Midbrain (tissue), 1 donor: Measurements from ENCODE around the gene APP.
"Not testable (repeated sequence)": the region's sequence is repeated elsewhere in the genome, so short reads cannot be mapped to it uniquely, and the experiment has no call there.

ENCODE experiments used
- DNase-seq: peaks from one replicate; lab custom pipeline; 2025; lab: John Stamatoyannopoulos, UW

APP gene

GRCh38 chr21:25939396-25939761 lies 231.2 kb downstream of the APP start:
- DNase-seq = no peak

GRCh38 chr21:25938658-25939395 lies 231.7 kb downstream of the APP start:
- DNase-seq = no peak

DNA sequence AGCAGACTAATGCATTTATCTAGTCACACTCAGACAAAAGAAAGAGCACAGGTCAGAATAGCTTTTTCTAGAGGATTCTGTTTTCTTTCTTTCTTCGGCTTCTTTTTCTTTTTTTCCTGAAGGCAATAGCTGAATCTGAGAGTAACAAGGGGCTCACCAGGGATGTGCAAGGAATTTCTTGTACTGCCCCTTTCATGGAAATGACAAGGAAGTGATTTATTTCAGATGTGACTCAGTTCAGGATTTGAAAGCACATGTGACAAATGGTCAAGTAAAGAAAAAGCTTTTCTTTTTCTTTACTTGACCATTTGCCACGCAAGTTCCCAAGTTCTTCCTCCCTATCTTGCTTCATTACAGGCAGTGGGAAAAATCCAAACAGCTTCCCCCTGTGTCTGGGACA lies 233.8 kb downstream of the APP start:
- DNase-seq = no peak

DNA sequence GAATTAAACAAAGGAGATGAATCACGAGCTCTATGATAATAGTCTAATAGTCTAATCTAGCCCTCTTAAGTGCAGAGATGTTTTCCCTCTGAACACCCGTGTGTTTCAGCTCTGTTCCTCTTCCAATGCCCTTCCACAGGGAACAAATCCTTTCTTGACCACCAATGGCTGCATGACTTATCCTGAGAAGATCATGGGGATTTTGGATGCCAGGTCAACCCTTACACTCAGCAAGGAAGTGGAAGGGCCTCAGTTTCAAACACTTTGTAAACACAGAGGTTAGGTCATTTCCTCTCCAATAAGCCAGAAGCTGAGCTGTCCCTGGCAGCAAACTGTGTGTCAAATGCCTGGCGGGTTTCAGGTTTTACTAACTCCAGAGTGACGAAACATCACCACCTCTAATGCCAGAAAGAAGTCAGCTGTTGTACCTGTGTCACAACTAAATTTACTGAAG lies 235.8 kb downstream of the APP start:
- DNase-seq = no peak

- no peak for DNase-seq
Measured at GRCh38 chr21:25934130-25934529, 236.4 kb downstream of the APP start.

DNA sequence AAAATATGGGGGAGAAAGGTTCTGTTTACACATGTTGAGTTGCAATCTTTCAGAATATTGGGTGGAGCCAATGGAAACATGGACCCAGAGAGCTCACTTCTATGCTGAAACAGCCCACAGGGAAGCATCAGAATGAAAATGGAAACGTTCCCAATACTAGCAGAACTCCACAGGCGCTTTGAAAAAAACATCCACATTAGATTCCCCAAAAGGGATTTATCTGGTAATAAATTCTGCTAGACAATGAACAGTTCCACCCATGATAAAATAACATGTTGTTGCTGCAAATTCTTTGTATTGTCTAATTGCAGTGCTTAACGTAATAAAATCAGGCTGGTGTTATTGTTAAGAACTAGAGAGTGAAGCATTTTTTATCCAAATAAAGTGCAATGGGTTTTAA lies 238.8 kb downstream of the APP start:
- no peak for DNase-seq

DNA sequence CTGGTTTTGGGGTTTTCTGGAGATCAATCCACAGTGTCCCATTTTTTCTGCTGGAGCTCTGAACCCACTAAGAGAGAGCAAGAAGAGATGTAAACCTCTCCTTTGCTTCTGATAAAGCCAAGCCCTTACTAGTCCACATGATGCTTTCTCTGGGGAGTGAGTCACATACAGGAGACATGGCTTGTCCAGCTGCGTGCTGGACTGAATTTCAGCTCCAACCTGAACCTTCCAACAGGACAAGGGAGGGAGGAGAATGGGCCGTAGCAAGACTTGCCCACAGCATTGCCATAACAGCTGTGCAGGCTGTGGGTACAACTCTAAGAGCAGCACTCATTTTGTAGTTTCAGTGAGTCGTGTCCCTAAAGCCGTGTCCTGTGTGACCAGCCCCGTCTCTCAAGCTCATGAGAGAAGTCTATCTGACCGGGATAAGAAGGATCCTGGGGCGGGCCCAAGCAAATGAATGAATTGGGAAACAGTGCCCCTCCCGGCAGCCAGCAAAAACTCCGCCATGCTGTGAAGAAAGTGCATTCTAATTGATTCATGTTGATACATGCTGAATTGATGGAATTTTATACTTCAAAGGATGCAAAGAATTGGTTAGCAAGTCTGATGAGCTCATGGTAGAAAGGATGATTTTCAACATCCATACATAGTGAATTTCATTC lies 240.6 kb downstream of the APP start:
- peak; percentile 45 for DNase-seq

DNA sequence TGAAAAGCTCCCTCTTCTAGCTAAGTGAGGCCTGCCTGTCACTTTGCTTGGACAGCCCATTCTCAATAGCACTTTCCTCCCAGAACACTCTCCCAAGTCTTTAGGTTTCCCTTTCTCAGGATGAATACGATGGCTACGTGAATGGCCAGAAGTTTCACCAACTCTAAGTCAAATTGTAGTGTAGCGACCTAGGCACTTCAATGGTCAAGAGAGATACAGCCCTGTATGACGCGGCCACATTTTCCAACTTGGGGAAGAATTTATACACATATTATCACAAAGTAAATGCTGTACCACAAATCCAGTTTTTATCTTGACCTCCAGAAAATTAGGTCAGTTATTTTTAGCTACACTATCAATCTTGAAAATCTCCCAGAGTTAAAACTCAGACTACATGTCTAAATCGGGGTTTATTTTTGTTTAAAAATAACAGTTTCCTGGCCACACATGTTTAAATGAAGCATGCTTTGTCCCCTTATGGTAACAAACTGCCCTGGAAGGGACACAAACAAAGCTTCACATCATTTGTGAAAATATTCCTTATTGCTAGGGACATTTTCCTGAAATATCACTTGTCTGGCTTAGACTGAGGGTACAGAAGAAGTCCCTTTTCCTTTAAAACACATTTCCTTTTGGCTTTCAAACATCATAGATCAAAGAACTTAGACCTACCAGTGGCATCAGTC lies 243.2 kb downstream of the APP start:
- no peak for DNase-seq

- no peak for DNase-seq
Measured at GRCh38 chr21:25925936-25926335, 244.6 kb downstream of the APP start.

- no peak for DNase-seq
Measured at GRCh38 chr21:25925064-25925800, 245.3 kb downstream of the APP start.

- not testable (repeated sequence) for DNase-seq
Measured at GRCh38 chr21:25918152-25918551, 252.4 kb downstream of the APP start.

DNA sequence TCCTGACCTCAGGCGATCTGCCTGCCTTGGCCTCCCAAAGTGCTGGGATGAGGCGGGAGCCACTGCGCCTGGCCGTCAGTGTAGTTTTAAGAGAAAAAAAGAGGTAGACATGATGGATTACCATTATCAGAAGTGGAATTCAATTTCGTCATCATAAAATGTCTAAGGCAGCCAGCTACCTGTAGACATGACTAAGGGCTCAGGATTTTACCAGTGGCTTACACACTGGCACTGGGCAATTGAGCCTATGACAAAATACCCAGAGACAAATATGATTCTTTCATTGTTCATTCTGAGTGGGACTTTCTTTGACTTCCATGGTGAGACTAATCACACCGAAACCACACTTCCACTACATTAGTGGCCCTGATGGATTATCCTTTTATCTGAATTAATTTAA lies 254.3 kb downstream of the APP start:
- DNase-seq = no peak

GRCh38 chr21:25913479-25913878 lies 257.1 kb downstream of the APP start:
- no peak for DNase-seq

DNA sequence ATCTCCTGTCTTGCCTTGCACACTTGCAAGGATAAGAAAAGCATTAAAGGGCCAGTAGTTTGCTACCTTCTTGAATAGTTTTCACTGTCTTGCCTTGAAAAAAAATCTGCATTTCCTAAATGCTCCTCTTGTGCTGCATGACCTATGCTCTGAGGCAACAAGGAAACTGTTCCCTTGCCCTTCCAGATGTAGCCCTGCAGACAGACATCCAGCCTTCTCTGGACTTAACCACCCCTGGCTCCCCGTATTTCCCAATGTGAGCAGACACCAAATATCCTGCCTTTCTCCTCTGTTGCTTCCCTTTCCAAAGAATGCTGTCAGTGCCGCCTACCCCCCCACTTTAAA lies 258.2 kb downstream of the APP start:
- DNase-seq = no peak

DNA sequence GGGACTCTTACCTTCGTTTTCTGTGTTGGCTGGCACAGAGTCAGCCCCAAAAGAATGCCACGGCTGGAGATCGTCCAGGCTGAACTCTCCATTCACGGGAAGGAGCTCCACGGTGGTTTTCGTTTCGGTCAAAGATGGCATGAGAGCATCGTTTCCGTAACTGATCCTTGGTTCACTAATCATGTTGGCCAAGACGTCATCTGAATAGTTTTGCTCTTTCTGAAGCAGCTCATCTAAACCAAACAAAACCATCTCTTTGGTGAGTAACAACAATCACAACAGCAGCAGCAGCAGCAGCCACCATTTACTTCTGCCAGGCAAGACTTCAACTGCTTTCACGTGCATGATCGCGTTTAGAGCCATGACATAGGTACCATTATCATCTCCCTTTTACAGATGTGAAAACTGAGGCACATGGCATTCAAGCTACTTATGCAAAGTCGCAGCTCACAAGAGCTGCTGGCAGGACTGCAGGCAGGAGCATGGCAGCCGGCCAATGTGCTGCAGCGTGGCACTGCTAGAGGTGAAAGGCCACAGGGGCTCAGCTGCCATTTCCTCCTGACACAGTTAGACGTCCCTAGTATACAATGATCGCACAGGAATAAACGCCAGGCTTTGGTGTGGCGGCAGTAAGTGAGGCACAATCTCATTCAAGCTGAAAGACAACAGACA lies 258.7 kb downstream of the APP start:
- peak; percentile 60 for DNase-seq

GRCh38 chr21:25910809-25911208 lies 259.8 kb downstream of the APP start:
- DNase-seq = no peak

- DNase-seq = no peak
Measured at GRCh38 chr21:25909341-25909740, 261.2 kb downstream of the APP start.

- DNase-seq = no peak
Measured at GRCh38 chr21:25908495-25908894, 262.1 kb downstream of the APP start.

GRCh38 chr21:25907573-25908275 lies 262.8 kb downstream of the APP start:
- no peak for DNase-seq

- DNase-seq = no peak
Measured at GRCh38 chr21:25906587-25906986, 264.0 kb downstream of the APP start.

DNA sequence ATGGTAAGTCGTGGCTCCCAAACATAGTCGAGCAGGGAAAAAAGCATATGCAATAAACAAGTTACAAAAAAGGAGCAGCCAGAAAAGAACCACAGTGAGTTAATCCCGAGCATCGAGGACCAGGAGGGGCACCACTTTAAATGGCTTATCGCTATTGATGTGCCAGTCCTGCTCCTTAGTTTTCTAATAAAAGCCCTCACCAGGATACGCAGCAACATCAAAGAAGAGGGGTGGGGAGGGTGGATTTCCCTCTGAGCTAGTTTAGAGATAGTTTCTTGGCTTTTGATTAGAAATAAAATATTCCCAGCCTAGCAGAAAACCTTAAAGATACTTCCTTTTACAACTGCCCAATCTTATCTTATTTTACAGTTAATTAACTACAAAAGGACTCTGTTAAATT lies 265.4 kb downstream of the APP start:
- DNase-seq = no peak
